HG03175 (cell line): ENCODE measurements around the gene PPP6C.
A peak's percentile ranks its signal among the peaks of the same experiment; 100 is the strongest.
"Not testable (repeated sequence)": the region's sequence is repeated elsewhere in the genome, so short reads cannot be mapped to it uniquely, and the experiment has no call there.

ENCODE experiments used
- ATAC-seq: cut with Tn5 transposase; IDR thresholded peaks from one replicate; pipeline ENCODE4 v1.9.1; 2021; ENCODE audit warnings: mild to moderate bottlenecking, moderate library complexity; ENCODE audit not compliant: unreplicated experiment

PPP6C gene

DNA sequence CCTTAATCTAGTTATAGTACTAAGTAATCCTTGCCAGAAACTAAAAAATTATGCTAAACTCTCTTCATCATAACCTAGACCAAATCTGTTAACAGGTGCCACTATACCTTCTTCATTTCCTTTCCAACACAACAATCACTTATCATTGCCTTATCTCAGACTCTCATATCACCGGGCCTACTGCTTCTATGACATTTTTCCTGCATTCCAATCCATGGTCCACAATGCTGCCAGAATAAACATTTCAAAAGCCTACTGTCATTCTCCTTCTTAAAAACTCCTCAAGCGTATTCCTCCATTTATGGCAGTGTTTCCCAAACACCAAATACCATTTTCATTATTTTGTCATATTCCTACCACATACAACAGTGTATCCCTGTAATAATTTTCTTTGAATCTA lies 6.5 kb downstream of the PPP6C start:
- ATAC-seq, result no peak

DNA sequence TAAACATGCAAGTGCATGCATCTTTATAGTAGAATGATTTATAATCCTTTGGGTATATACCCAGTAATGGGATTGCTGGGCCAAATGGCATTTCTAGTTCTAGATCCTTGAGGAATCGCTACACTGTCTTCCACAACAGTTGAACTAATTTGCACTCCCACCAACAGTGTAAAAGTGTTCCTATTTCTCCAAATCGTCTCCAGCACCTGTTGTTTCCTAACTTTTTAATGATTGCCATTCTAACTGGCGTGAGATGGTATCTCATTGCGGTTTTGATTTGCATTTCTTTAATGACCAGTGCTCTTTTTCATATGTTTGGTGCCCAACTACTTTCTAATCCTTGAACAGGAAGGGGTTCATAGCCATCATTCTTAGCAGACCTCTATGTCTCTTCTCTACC lies 7.8 kb downstream of the PPP6C start:
- ATAC-seq, result not testable (repeated sequence)

DNA sequence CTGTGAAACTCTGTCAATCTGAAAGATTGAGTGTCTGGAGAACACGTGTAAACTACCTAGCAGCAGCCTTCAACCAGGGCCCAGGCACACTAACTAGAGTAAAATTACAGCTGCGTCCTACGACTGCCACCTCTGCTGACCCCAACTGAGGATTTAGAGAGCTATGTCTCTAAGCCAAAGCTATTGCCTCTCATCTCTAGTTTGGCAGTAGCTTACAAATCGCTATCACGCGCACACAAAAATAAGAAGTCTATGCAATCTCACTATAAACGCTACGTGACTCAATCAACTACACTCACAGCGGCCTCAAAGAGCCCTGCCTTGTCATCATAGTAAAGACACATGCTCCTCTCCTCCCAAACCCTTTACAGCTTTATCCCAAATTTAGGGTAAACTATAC lies 8.7 kb downstream of the PPP6C start:
- no peak for ATAC-seq

DNA sequence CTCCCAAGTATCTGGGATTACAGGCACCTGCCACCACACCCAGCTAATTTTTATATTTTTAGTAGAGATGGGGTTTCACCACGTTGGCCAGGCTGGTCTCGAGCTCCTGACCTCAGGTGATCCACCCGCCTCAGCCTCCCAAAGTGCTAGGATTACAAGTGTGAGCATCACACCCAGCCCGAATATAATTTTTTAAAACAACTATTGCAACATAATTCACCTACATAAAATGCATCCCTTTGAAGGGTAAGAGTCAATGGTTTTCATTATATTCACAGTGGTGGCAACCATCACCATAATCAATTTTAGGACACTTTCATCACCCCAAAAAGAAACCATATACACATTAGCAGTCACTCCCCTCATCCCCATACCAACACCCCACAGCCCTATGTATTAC lies 9.8 kb downstream of the PPP6C start:
- ATAC-seq, result not testable (repeated sequence)

DNA sequence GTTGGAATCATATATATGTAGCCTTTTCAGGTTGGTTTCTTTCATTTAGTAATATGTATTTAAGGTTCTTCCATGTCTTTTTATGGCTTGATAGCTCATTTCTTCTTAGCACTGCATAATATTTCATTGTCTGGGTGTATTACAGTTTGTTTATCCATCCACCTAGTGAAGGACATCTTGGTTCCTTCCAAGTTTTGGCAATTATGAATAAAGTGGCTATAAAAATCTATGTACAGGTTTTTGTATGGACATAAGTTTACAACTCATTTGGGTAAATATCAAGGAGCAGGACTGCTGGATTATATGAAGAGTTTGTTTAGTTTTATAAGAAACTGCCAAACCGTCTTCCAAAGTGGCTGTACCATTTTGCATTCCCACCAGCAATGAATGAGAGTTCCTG lies 11.7 kb downstream of the PPP6C start:
- no peak for ATAC-seq

DNA sequence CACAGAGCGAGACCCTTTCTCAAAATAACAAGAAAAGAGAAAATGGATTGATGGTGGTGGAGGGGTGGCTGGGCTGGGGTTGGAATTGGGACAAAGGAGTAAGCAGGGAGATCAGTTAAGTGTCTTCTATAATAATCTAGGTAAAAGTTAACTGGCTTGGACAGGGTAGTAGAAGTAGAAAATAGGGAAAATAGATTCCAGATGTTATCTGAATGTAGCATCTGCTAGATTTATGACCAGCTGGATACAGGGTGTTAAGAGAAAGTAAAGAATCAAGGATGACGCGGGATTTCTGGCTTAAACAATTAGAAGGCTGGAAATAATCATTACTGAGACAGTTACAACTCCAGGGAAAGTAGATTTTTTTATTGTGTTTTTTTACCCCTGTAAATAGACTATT lies 13.0 kb downstream of the PPP6C start:
- ATAC-seq, result no peak

DNA sequence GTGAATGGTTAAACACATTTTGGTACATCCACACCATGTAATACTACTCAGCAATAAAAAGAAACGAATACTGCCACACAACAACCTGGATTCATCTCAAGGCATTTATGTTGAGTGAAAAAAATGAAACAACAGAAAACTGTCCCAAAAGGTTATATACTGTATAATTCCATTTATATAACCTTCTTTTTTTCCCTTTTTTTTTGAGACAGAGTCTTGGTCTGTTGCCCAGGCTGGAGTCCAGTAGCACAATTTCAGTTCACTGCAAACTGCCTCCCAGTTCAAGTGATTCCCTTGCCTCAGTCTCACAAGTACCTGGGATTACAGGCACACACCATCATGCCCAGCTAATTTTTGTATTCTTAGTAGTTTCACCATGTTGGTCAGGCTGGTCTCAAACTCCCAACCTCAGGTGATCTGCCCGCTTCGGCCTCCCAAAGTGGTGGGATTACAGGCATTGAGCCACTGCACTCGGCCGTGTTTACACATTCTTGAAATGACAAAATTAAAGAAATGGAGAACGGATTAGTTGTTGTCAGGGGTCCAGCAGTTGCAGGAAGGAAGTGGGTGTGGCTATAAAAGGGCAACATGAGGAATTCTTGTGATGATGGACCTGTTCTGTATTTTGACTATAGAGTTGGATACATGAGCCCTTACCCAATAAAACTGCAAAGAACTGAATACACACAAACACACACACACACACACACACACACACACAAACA lies 17.4 kb downstream of the PPP6C start:
- no peak for ATAC-seq

DNA sequence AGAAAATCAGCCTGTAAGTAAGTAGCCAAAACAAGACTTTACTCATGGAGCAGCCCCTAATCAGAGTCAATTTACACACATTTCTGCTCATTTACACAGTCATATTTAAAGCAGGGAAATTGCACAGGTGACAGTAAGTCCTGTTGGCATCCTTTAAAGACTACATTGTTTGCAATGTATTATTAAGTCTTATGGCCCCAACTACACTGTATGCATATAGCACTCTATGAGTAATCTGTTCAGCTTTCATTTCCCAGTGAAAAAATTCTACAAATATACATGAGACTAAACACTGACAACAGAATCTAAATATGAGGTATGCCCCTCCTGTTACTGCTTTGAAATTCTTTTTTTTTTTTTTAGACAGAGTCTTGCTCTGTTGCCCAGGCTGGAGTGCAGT lies 19.7 kb downstream of the PPP6C start:
- ATAC-seq, result no peak

DNA sequence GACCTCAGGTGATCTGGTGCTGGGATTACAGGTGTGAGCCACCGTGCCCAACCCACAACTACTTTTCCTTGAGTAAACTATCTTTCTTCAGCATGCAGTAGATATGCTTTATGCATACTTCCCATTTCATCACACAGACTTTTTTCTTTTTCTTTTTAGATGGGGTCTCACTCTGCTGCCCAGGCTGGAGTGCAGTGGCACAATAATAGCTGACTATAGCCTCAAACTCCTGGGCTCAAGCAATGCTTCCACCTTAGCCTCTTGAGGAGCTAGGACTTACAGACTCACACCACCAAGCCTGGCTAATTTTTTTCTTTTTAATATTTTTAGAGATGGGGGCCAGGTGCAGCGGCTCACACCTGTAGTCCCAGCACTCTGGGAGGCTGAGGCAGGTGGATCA lies 22.8 kb downstream of the PPP6C start:
- no peak for ATAC-seq

DNA sequence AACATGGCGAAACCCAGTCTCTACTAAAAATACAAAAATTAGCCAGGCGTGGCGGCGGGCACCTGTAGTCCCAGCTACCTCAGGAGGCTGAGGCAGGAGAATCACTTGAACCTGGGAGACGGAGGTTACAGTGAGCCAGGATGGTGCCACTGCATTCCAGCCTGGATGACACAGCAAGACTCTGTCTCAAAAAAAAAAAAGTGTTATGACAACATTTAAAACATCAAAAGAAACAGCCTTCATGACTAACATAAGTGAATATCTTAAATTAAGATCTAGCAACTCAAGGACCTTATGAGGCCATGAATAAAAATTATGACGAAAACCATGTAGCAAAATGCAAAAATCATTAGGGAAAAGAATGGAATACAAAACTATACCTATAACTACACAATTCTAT lies 26.7 kb downstream of the PPP6C start:
- not testable (repeated sequence) for ATAC-seq

DNA sequence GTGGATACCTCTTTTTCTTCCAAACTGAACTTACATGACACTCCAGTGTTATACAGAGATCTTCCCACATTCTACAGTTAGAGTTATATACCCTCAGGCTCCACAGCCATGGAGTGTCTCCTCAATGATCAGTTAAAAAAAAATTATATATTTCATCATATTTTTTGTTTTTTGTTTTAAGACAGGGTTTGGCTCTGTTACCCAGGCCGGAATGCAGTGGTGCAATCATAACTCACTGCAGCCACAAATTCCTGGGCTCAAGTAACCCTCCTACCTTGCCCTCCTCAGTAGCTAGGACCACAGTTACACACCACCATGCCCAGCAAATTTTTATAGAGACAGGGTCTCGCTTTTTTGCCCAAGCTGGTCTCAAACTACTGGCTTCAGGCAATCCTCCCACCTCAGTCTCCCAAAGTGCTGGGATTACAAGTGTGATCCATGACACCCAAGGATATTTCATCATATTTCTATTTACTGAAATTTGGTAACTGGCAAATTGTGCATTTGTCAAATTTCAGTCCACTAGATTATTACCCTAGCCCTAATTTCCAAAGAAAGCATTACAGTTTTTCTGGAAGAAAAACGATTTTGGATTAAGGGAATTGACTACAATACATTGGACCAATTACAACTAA lies 28.2 kb downstream of the PPP6C start:
- no peak for ATAC-seq

DNA sequence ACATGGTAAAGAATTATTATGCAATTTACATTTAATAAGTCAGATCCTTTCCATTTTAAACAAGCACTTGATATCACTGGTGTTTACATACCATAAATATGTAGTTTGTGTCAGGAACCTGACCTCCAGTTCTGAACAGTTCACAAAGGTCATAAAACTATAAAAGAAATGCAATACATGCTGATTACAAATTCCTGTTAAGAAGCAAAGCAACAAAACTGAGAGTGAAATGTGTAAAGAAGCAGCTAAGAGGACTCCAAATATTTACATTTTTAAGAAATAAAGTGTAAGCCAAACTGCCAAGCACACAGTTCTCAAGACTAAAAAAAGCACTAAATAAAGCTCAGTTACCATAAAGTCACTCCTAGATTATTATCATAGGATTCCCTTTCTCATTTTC lies 28.9 kb downstream of the PPP6C start:
- no peak for ATAC-seq

DNA sequence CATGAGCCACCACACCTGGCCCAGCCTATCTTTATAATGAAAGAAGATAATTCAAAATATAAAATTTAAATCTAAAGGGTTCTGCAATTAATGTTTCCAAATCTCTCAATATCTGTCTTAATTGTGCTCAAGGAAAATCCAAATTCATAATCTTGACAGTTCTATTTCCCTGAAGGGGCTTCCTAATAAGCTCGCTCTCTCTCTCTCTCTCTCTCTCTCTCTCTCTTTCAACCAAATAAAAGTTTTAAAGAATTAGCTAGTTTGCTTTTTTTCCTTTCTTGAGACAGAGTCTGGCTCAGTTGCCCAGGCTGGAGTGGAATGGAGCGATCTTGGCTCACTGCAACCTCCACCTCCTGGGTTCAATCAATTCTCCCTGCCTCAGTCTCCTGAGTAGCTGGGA lies 33.1 kb downstream of the PPP6C start:
- no peak for ATAC-seq

DNA sequence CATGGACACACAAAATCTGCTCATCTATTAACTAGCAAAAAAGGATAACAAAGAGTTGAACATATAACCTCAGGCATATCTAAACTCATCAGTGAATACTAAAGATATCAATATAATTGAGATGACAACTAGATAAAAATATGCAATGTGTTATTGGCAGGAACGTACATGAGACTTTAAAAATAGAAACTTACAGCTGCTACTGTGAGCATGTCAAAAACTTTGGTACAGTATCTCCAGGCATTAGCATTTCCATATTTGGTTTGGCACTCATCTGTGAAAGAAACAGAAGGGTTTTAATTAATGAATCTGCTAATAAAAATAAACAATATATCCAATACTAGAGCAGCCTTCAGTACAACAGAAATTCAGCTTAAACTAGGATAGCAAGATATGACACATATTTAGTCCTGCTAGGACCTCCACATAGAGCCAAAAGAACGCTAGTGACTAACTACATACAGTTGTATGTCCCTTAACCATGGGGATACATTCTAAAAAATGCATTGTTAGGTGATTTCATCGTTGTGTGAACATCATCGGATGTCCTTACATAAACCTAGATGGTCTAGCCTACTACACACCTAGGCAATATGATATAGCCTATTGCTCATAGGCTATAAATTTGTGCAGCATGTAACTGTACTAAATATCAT lies 35.8 kb downstream of the PPP6C start:
- ATAC-seq, result no peak

DNA sequence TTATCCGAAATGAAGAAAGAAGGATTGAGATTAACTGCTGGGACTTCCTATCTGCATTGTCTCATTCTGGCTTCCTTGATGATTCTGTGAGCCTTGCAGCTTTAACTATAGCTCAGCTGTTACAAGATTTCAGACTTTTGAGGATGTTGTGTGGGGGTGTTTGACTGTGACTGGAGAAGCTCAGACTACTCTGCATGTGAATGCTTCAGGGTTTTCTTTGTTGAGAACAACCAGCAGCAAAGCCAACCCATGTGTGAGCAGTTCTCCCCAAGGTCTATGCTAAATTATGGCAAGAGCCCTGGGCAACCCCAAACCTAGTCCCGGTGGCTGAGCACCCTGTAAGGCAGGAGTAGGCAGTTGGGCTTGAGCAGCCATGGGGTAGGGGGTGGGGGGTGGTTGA lies 37.9 kb downstream of the PPP6C start:
- ATAC-seq, result no peak

DNA sequence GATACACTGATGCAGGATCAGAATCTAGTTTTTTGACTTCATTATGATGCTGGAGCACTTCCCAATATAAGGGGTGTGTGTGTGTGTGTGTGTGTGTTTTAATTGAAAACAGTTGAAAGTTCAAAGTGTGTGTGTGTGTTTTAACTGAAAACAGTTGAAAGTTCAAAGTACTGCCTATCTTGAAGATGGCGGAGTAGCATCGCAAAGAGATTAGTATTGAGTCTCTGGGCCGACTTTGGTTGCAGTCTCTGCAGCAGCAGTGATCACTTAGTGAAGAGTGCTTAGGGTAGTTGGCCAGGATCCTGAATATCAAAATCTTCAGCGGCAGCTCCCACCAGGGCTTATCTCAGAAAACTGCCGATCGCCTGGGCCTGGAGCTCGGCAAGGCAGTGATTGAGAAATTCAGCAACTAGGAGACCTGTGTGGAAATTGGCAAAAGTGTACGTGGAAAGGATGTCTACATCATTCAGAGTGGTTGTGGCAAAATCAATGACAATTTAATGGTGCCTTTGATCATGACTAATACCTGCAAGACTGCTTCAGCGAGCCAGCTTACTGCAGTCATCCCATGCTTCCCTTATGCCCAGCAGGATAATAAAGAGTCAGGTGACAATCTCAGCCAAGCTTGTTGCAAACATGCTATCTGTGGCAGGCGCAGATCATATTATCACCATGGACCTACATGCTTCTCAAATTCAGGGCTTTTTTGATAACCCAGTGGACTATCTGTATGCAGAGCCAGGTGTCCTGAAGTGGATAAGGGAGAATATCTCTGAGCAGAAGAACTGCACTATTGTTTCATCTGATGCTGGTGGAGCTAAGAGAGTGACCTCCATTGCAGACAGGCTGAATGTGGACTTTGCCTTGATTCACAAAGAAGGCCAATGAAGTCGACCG lies 39.0 kb downstream of the PPP6C start:
- ATAC-seq, result no peak

DNA sequence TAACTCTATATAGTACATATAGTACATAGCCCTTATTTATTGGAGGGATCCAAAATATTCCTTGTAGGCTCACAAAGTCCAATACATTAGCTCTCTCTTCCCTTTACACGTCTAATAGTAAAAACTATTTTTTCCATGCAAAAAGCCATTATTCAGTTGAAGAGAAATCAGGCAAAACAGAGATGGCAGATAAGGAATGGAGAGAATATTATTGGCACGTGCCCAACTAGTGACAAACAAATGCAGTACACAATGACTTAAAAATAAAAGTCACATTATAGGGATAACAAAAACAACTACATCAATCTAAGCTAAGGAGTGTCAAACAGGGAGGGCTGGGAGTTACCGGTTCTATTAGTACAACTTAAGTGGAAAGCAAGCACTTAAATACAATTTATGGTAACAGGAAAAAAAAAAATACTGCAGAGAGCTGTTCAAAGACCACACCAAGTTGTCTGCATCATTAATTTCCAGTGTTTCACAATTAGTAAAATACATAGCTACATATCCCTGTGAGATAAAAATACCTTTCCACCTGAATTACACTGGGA lies 42.1 kb downstream of the PPP6C start:
- no peak for ATAC-seq

DNA sequence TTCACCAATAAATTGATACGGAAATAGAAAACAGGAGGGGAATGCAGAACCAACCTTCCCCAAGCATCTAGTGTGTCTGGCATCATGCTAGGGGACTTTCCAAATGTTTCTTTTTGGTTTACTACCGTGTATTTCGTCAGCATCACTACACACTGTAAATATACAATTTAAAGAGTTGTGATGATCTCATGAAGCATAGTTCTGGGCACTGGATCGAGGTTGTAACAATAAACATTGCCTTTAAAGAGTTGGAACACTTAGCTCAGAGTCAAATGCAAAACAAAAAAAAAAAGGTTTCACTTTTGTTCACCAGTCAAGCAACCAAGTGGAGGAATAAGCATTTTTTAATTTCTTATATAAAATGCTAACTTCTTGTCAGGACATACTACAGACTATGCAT lies 43.4 kb downstream of the PPP6C start:
- no peak for ATAC-seq

DNA sequence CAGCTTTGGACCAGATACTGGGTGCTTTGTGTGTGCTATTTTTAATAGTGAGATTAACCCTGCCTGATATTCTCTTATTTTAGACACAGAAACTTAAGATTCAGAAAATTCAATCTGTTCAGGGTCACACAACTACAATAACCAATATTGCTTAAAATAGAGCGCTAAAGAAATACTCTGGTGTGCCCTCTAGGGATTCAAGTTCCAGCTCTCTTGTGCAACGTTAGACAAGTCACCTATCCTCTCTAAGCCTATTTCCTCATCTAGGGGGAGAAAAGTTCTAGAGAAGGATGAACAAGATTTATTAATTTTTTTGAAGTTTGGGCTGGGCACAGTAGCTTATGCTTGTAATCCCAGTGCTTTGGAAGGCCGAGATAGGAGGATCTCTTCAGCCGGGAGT lies 44.2 kb downstream of the PPP6C start:
- ATAC-seq, result no peak

DNA sequence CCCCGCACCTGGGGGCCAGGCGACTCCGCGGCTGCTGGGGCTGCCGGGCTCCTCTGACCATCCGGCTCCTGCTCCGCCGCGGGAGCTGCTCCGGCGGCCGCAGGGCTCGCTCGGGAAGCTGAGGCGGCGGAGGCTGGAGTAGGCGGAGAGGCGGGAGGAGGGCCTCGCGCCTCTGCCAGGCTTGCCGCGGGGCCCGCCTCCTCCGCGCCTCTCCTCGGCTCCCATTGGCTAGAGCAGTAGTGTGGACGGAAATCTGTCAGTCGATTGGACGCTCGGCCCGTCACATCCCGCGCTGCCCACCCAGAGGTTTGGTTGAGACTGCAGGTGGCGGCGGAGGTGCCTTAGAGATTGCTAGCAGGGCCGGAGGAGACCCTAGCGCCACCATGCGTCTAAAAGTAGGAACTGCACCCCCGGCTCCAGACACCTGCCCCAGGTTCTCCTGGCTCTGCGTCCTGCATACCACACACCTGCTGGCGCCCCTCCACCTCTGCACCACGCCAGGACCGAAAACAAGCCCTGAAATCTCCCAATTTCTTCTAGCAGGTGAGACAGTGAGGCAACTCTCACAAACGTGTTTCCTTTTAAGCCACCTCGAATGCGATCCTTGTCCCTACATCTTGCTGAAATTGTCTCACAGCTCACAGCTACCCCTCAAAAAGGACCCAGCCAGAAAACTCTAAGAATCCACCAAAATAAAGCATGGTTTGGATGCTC lies 46.1 kb downstream of the PPP6C start, which contains the start of gene SCAI:
TSS of gene SCAI (minus strand) at position 152 of the 714 bp plus-strand sequence. CDS start at position 61, 91 bp downstream.
- peak; percentile 99 for ATAC-seq
